Breast epithelium (tissue), 3 donors: ENCODE data around the gene CACNG4.

ENCODE experiments used
- CTCF ChIP-seq, 3 donors: fragments of 450-650 bp; IDR thresholded peaks; one replicate each; pipeline ENCODE4 v1.5.1; 2016 to 2017; ENCODE audit warnings: antibody characterized with exemption in 3 of 3, mild to moderate bottlenecking in 3 of 3, moderate library complexity in 3 of 3
- POLR2A ChIP-seq: fragments of 450-650 bp; IDR thresholded peaks from one replicate; pipeline ENCODE4 v1.6.1; 2016; ENCODE audit warnings: antibody characterized with exemption, mild to moderate bottlenecking, moderate library complexity
- POLR2AphosphoS5 ChIP-seq, 3 donors: sonication (generic); formaldehyde crosslinking; IDR thresholded peaks; one replicate each; pipeline ENCODE4 v1.6.1; 2017; ENCODE audit warnings: antibody characterized with exemption in 3 of 3

GRCh38 chr17:67054011-67054591 lies 89.6 kb downstream of the CACNG4 start:
- TF ChIP-seq CTCF (IDR thresholded peaks at IDR 0.05) (no peak), POLR2A (no peak), POLR2AphosphoS5 (IDR thresholded peaks at IDR 0.05) (no peak)
